Subcutaneous adipose tissue (tissue), 4 donors: ENCODE results near the gene SLC7A8. TPM values are rescaled to one million over a fixed set of nuclear protein-coding genes. Genes with fewer than 3 reads are reported as not detected.

Experiments
- total RNA-seq, 4 donors: library from RNA; depleted of rRNA; stranded (reverse); fragments of >200 nt; gene quantifications; one replicate each; pipeline ENCODE4 v1.1.0, GENCODE V29; 2016
- TF ChIP-seq, protein P1 (sequence below): fragments of 450-650 bp; IDR thresholded peaks from one replicate; pipeline ENCODE4 v1.5.1; 2016; ENCODE audit warnings: low read depth, mild to moderate bottlenecking, control low read depth, antibody characterized with exemption, moderate library complexity

Gene SLC7A8
- total RNA-seq, 4 donors from 2014 or later: 45.7 to 83.8 (median 61.4) TPM

DNA sequence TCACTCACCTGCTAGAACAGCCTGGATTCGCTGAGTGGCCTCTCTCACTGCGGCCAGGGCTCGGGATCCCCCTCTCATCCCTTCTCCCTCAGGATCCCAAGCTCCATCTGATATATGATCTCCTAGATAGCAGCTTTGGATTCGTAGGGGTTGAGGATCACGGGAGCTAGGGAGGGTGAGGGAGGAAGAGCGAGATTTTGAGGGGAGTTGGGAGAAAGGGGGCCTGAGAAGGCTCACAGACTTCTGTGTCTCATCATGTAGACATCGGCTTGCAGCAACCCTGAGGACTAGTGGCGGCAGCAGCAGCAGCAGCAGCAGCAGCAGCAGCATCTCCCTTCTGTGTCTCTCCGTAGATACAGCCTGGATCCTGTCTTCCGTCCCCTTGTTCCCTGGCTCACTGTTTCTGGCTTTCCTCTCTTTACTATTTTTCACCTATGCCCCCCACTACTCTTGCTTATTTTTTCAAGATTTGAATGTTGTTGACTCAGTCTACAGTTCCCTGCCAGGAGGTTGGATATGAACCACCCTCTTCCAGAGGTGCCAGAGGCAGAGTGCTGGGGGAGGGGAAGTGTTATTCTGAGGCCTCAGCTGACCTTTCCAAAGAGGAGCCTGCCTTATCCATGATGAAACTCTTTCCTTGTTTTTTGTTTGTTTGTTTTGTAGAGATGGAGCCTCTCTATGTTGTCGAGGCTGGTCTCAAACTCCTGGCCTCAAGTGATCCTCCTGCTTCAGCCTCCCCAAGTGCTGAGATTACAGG lies 78.7 kb downstream of the SLC7A8 start, which contains the start of gene CIROP:
TSS of gene CIROP (minus strand) at position 399 of the 757 bp plus-strand sequence. CDS start at position 330, 69 bp downstream.
- TF ChIP-seq, protein P1, sequence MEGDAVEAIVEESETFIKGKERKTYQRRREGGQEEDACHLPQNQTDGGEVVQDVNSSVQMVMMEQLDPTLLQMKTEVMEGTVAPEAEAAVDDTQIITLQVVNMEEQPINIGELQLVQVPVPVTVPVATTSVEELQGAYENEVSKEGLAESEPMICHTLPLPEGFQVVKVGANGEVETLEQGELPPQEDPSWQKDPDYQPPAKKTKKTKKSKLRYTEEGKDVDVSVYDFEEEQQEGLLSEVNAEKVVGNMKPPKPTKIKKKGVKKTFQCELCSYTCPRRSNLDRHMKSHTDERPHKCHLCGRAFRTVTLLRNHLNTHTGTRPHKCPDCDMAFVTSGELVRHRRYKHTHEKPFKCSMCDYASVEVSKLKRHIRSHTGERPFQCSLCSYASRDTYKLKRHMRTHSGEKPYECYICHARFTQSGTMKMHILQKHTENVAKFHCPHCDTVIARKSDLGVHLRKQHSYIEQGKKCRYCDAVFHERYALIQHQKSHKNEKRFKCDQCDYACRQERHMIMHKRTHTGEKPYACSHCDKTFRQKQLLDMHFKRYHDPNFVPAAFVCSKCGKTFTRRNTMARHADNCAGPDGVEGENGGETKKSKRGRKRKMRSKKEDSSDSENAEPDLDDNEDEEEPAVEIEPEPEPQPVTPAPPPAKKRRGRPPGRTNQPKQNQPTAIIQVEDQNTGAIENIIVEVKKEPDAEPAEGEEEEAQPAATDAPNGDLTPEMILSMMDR: no peak

DNA sequence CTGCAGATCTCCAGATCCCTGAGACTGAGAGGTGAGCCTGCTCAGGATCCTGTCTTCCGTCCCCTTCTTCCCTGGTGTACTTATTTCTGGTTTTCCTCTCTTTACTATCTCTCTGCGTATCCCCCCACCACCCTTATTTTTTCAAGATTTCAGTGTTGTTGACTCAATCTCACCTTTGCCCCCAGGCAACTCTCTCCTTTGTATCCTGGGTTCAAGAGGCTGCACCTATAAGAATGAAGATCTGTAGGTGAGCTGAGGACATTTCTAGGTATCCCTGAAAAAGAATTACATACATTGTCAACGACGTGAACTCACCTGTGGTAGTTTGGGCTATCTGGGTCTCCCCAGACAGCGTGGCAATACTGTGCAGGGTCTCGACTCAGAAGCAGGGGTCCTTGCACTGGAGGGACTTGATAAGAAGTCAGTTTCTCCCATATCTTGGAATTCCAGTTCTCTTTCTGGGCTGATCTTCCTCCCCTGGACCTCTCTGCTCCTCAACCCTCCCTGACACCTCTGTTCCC lies 79.3 kb downstream of the SLC7A8 start:
- TF ChIP-seq, protein P1: no peak

DNA sequence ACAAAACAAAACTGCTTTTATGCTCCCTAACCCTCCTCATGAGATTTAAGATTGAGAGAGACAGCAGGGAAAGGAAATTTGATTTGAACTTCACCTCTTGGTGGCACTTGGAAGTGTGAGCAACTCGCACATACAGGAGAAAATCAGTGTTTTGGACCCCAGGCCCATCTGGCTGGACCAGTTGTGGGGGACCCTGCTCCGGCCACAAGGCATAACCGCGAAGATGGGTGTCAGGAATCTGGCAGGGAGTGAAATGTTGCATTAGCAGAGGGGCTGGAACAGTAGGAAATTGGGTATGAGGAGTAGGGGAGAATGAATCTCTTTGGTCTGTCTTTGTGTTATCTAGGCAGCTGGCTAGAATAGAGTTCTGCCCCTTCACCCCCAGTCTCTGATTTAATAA lies 79.9 kb downstream of the SLC7A8 start:
- TF ChIP-seq, protein P1: no peak

DNA sequence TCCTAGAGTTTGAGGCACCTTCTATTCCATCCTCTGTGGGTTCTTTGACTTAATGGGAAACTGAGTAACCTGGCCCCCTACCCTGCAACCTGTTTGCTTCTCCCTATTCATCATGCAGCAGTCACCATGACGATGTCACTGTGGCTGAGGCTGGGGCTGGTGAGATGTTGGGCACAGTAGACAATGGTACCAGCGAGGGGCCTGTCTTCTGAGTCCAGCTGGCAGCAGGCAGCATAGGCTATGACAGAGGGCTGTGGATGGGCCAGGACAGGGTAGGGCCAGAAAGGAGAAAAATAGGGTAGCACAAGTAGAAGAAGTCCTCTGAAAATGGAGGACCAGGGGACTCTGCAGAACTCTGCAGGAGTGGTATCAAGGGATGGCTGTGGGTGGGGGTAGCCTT lies 80.7 kb downstream of the SLC7A8 start:
- TF ChIP-seq, protein P1: no peak

DNA sequence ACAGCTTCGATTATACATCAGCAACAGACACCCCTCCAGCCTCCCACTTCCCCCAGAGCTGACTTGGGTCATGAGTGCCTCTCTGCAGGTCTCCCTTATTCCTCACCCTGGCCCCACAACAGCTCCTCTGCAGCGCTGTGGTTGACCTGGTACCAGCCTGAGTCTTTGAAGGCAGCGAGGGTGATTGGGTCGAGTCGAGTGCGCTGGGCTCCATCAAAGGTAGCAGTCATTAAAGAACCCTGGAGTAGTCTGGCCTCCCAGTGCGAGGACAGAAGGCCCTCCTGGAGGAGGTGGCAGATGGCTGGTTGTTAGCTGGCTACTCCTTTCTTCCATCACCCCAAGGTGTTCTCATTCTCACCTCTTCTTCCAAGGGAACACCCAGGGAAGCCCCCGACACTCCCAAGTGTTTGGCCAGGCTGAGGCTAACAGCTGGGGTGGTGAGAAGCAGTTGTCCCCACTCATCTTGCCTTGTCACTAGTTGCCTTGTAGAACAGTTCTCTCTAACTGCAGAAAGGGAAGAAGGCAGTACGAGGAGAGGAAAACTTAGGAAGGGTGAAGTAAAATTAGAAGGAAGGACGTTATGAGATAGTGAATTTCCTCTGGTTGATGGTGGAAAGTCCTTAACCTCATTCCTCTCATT lies 81.4 kb downstream of the SLC7A8 start:
- TF ChIP-seq, protein P1: no peak

DNA sequence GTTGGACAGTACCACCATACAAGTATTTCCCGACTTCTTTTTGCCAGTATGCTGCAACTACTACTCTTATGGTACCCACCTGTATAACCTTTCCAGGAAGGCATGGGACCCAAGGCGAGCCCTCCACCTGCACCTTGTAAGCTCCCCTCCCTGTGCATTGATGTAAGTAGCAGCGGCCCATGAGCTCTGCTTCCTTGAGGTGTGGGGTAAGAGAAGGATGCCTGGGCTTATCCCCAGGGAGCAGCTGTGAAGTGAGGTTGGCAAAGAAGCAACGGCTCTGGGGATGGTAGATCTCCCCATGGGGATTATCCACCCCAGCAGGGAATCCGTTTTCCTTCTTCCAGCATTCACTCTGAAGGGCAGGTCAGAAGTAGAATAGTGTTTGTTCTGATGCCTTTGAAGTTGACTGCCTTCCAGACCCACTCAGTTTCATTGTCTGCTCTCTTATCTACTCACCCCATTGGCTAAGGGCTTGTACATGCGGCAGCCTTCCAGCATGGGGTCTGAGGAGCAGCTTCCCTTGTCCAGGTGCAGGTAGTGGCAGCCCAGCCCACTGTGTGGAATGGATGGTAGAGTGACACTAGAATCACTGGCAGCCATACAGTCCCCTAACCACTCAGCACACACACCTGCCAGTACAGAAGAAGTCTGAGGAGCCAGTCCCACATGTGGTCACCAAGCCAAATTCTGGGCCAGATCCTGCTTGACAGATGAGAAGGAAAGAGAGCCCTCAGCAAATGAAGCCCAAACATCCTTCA lies 82.1 kb downstream of the SLC7A8 start:
- TF ChIP-seq, protein P1: no peak
